HG02981 (cell line): Measurements from ENCODE around the gene RAD50.
"Not testable (repeated sequence)": the region's sequence is repeated elsewhere in the genome, so short reads cannot be mapped to it uniquely, and the experiment has no call there.

Experiments used
- ATAC-seq: cut with Tn5 transposase; IDR thresholded peaks from one replicate; pipeline ENCODE4 v1.9.1; 2021; ENCODE audit warnings: mild to moderate bottlenecking, moderate library complexity; ENCODE audit not compliant: unreplicated experiment

RAD50 gene

DNA sequence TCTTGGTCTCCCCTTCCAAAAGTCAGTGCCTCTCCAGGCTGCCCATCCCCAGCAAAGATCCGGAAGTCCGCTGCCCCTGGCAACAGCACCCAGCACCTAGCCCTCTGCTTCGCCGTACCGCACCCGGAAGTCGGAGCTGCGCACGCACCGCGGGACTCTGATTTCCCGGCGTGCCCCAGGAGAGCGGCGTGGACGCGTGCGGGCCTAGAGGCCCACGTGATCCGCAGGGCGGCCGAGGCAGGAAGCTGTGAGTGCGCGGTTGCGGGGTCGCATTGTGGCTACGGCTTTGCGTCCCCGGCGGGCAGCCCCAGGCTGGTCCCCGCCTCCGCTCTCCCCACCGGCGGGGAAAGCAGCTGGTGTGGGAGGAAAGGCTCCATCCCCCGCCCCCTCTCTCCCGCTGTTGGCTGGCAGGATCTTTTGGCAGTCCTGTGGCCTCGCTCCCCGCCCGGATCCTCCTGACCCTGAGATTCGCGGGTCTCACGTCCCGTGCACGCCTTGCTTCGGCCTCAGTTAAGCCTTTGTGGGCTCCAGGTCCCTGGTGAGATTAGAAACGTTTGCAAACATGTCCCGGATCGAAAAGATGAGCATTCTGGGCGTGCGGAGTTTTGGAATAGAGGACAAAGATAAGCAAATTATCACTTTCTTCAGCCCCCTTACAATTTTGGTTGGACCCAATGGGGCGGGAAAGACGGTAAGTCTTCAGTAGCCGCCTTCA, at the start of gene RAD50:
Gene RAD50 (plus strand): TSS at position 215 of the 715 bp plus-strand sequence. CDS start 348 bp downstream, at position 563.
- ATAC-seq = peak; percentile 98

- ATAC-seq = no peak
These were observed 46.7 kb upstream of the RAD50 start for GRCh38 chr5:132510076-132510475.

DNA sequence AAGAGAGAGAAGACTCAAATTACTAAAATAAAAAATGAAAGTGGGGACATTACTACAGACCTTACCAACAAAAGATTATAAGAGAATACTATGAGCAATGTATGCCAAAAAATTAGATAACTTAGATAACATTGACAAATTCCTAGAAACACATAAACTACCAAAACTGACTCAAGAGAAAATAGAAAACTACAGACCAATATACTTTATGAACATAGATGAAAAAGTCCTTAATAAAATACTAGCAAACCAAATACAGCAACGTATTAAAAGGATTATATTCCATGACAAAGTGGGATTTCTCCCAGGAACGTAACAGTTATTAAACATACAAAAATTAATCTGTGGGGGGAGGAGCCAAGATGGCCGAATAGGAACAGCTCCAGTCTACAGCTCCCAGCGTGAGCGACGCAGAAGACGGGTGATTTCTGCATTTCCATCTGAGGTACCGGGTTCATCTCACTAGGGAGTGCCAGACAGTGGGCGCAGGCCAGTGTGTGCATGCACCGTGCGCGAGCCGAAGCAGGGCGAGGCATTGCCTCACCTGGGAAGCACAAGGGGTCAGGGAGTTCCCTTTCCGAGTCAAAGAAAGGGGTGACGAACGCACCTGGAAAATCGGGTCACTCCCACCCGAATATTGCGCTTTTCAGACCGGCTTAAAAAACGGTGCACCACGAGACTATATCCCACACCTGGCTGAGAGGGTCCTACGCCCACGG, 43.0 kb upstream of the RAD50 start:
- ATAC-seq = not testable (repeated sequence)

- ATAC-seq = not testable (repeated sequence)
These were observed 34.7 kb upstream of the RAD50 start for GRCh38 chr5:132522067-132522466.

DNA sequence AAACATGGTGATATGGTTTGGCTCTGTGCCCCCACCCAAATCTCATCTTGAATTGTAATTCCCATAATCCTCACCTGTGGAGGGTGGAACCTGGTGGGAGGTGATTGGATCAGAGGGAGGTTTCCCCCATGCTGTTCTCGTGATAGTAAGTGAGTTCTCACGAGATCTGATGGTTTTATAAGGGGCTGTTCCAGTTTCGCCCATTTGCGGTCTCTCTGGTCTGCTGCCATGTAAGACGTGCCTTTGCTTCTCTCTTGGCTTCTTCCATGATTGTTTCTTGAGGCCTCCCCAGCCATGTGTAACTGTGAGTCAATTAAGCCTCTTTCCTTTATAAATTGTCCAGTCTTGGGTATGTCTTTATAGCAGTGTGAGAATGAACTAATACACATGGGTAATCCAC, 31.9 kb upstream of the RAD50 start:
- ATAC-seq = not testable (repeated sequence)

DNA sequence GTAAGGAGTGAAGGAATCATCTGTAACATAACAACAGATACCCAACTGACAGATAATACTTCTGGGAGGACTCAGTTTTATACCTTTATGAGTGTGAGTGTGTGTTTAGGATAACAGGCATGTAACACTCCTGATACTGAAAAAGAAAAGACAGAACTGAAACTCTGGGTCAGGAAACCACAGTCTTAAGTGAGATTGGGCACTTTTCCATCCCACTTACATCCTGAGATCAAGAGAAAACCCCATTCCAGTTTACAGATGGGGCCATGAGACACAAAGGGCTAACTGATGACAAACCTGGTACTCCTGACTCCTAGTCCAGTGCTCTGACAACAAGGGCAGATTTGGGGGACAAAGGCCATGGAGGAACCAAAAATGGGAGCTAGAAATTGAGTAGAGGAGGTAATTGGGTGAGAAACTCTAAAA, 31.5 kb upstream of the RAD50 start:
- ATAC-seq = peak; percentile 85

GRCh38 chr5:132526290-132526973, 30.3 kb upstream of the RAD50 start:
- no peak for ATAC-seq

DNA sequence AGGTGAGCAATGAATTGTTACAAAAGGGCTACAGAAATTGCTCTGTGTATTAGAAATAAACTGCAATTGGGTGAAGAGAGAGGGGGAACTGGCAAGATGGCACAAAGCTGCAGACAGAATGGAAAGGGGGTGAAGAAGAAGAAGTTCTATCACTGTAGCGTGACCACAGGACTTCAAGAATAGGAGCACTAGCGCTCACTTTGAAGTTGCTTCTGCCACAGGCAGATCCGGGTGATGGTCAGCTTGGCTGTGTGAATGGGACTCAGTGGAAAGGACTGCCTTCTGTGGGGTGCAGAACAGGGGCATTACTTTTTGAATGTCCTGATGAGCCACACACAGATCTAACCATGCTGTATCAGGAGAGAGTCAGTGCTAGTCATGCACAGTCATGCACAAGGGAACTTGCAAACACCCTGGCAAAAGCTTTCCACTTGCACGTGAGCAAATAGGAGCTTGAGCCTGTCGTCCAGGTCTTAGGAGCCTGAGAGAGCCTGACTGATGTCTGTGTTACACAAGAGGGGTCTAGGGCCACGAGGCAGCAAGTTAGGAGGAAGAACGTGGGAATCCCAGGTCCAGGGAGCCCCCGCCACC, 29.7 kb upstream of the RAD50 start:
- no peak for ATAC-seq

GRCh38 chr5:132528021-132528420, 28.8 kb upstream of the RAD50 start:
- no peak for ATAC-seq

DNA sequence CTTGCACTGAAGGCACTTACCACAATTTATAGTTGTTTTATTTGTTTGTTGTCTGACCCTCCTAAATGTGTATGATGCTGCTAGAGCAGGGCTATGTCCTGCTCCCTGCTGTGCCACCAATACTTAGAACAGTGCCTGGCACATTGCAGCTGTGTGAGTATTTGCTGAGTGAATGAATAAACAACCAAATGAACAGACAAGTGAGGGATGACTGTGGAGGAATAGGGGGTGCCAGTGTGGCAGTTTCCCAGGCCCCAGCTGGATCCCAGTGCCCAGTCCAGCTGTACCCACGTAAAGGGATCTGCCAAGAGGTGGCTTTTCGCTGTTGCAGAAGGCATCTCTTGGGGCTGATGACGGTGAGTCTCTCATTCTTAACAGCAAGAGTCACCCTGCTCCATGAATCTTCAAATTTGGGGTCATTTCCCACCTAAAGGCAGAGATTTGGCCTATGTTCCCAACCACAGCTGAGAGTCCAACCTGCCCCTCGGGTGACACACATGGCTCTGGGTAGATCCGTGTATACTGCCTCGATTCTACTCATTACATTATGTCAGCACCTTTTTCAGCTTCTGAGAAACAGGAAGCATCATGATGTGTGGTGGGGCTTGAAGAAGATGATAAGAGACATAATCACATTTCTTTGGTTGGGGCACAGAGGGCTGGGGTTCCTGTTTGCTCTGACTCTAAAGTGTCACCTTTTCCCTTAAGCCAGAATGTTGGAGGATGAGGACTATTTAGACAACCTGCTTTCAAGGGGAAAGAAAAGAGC, 27.7 kb upstream of the RAD50 start:
- ATAC-seq = no peak

- no peak for ATAC-seq
These were observed 25.8 kb upstream of the RAD50 start for GRCh38 chr5:132530946-132531345.

DNA sequence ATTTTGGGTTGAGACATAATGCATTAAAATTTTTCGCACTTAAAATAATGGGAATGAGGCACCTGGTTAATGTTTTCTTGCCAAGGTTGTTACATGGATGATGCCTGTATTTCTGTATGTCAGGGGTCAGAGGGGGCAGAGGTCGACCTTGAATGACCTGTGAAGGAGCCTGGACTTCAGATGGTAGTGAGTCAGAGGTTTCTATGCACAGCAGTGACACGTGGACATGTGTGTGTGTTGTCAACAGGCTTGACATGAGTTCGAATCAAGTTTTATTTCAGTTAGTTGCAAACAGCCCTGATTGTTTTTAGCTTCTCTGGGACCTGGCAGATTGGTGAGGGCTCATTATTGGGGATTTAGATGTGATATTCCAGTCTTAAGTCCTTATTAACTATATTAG, 17.1 kb upstream of the RAD50 start:
- no peak for ATAC-seq

GRCh38 chr5:132540149-132540548, 16.6 kb upstream of the RAD50 start:
- ATAC-seq = no peak

- ATAC-seq = no peak
These were observed 16.0 kb upstream of the RAD50 start for GRCh38 chr5:132540764-132541163.

- no peak for ATAC-seq
These were observed 13.1 kb upstream of the RAD50 start, which contains the start of gene IL5 for GRCh38 chr5:132543472-132544201. IL5 (minus strand) TSS chr5:132543522; CDS start chr5:132543478, 44 bp downstream.

DNA sequence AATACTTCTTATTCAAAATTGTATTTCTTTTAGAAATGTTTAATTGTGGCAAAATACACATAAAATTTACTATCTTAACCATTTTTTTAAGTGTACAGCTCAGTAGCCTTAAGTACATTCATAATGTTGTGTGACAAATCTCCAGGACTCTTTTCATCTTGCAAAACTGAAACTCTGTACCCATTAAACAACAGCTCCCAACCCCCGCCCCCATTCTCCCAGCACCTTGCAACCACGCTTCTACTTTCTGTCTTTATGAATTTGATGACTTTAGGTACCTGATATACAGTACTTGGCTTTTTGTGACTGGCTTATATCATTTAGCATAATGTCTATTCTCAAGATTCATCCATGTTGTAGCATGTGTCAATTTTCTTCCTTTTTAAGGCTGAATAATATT, 10.7 kb upstream of the RAD50 start:
- ATAC-seq = no peak

DNA sequence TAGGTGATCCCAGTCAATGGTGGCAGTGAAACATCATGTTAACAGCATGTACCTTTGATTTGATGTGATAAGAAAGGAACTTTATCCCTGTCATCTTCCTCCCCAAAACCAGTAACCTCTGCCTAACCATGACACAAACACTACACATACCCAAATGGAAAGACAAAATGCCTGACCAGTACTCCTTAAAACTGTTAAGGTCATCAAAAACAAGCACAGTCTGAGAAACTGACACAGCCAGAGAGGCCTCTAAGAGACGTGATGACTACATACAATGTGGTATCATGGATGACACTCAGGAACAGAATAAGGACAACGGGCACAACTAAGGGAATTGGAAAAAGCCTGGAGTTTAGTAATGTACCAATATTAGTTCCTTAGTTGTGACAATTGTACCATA, 9.5 kb upstream of the RAD50 start:
- no peak for ATAC-seq

DNA sequence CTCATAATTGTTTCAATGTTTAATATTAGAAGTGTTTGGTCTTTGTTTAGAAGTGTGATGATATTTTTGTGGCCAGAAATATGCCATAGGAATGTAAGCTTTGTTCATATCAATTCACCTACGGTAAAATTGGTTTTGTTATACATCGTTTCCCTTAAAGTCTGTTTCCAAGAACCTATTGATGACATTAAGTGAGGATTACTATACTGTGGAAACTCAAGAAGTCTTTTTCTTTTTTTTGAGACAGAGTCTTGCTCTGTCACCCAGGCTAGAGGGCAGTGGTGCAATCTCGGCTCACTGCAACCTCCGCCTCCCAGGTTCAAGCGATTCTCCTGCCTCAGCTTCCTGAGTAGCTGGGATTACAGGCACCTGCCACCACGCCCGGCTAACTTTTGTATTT, 7.9 kb upstream of the RAD50 start:
- ATAC-seq = not testable (repeated sequence)

GRCh38 chr5:132549576-132549975, 7.2 kb upstream of the RAD50 start:
- ATAC-seq = no peak
